ENCODE data around the gene HTRA3.

The HTRA3 gene

DNA sequence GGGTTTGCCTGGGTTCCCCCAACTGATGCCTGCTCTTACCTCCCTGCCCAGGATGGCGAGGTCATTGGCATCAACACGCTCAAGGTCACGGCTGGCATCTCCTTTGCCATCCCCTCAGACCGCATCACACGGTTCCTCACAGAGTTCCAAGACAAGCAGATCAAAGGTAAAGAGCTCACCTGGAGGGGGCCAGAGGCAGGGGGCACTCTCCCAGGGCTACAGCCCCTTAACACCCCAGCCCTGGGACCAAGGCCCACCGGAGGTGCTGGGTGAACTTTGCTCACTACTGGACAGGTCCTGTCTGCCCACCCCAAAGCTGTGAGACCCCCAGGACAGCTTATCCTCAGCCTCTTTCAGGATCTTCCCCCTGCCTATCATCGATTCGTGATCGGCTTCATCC is 24.5 kb downstream of the HTRA3 start:
- H3K9me3 ChIP-seq (ENCODE audit: insufficient read depth, low read length): no peaks in the 10 kb centered on the region
- no peak overlapping the region for H3K9ac ChIP-seq (ENCODE audit: insufficient read length, low read depth)
- no peak for TF ChIP-seq ZNF274 (IDR thresholded peaks at IDR 0.05; ENCODE audit: low read depth, low read length)
- TF ChIP-seq SUZ12 (IDR thresholded peaks at IDR 0.05; ENCODE audit: extremely low read depth, insufficient read depth, insufficient read length): no peak
- H3K4me3 ChIP-seq (ENCODE audit: insufficient read length, low read depth): no peak overlapping the region
- H3K27me3 ChIP-seq (ENCODE audit: insufficient read depth, insufficient read length): no peaks in the 10 kb centered on the region
- DNase-seq (ENCODE audit: low read depth, low spot score): no peak
- no peaks in the 10 kb centered on the region for H3K36me3 ChIP-seq (ENCODE audit: insufficient read depth, insufficient read length, low read length)
- no peaks in the 10 kb centered on the region for H3K4me1 ChIP-seq (ENCODE audit: insufficient read depth, insufficient read length)

- H3K9ac ChIP-seq (ENCODE audit: insufficient read length, low read depth): no peak overlapping the region
- DNase-seq (ENCODE audit: low read depth, low spot score): no peak
- no peaks in the 10 kb centered on the region for H3K36me3 ChIP-seq (ENCODE audit: insufficient read depth, insufficient read length, low read length)
- H3K27me3 ChIP-seq (ENCODE audit: insufficient read depth, insufficient read length): no peaks in the 10 kb centered on the region
- H3K9me3 ChIP-seq (ENCODE audit: insufficient read depth, low read length): no peaks in the 10 kb centered on the region
- no peak overlapping the region for H3K4me3 ChIP-seq (ENCODE audit: insufficient read length, low read depth)
- no peak for TF ChIP-seq ZNF274 (IDR thresholded peaks at IDR 0.05; ENCODE audit: low read depth, low read length)
- TF ChIP-seq SUZ12 (IDR thresholded peaks at IDR 0.05; ENCODE audit: extremely low read depth, insufficient read depth, insufficient read length): no peak
- TF ChIP-seq YY1 (IDR thresholded peaks at IDR 0.05; ENCODE audit: insufficient read depth, insufficient read length): no peak
- H3K4me1 ChIP-seq (ENCODE audit: insufficient read depth, insufficient read length): no peaks in the 10 kb centered on the region
Observed at GRCh38 chr4:8294775-8295174, 25.2 kb downstream of the HTRA3 start.

GRCh38 chr4:8295471-8295870 is 25.9 kb downstream of the HTRA3 start:
- no peaks in the 10 kb centered on the region for H3K9me3 ChIP-seq (ENCODE audit: insufficient read depth, low read length)
- no peaks in the 10 kb centered on the region for H3K27me3 ChIP-seq (ENCODE audit: insufficient read depth, insufficient read length)
- H3K9ac ChIP-seq (ENCODE audit: insufficient read length, low read depth): no peak overlapping the region
- no peak for DNase-seq (ENCODE audit: low read depth, low spot score)
- H3K4me1 ChIP-seq (ENCODE audit: insufficient read depth, insufficient read length): no peaks in the 10 kb centered on the region
- no peak for TF ChIP-seq YY1 (IDR thresholded peaks at IDR 0.05; ENCODE audit: insufficient read depth, insufficient read length)
- TF ChIP-seq SUZ12 (IDR thresholded peaks at IDR 0.05; ENCODE audit: extremely low read depth, insufficient read depth, insufficient read length): no peak
- no peak for TF ChIP-seq ZNF274 (IDR thresholded peaks at IDR 0.05; ENCODE audit: low read depth, low read length)
- H3K4me3 ChIP-seq (ENCODE audit: insufficient read length, low read depth): no peak overlapping the region
- no peaks in the 10 kb centered on the region for H3K36me3 ChIP-seq (ENCODE audit: insufficient read depth, insufficient read length, low read length)

- Histone ChIP-seq H3K9me3 (ENCODE audit: insufficient read depth, low read length) (no peaks in the 10 kb centered on the region), H3K27me3 (ENCODE audit: insufficient read depth, insufficient read length) (no peaks in the 10 kb centered on the region), H3K4me1 (ENCODE audit: insufficient read depth, insufficient read length) (no peaks in the 10 kb centered on the region), H3K9ac (ENCODE audit: insufficient read length, low read depth) (no peak overlapping the region), H3K4me3 (ENCODE audit: insufficient read length, low read depth) (no peak overlapping the region), H3K36me3 (ENCODE audit: insufficient read depth, insufficient read length, low read length) (no peaks in the 10 kb centered on the region)
- no peak for DNase-seq (ENCODE audit: low read depth, low spot score)
- TF ChIP-seq ZNF274 (IDR thresholded peaks at IDR 0.05; ENCODE audit: low read depth, low read length) (no peak), YY1 (IDR thresholded peaks at IDR 0.05; ENCODE audit: insufficient read depth, insufficient read length) (no peak)
Observed at GRCh38 chr4:8296491-8296890, 26.9 kb downstream of the HTRA3 start.

DNA sequence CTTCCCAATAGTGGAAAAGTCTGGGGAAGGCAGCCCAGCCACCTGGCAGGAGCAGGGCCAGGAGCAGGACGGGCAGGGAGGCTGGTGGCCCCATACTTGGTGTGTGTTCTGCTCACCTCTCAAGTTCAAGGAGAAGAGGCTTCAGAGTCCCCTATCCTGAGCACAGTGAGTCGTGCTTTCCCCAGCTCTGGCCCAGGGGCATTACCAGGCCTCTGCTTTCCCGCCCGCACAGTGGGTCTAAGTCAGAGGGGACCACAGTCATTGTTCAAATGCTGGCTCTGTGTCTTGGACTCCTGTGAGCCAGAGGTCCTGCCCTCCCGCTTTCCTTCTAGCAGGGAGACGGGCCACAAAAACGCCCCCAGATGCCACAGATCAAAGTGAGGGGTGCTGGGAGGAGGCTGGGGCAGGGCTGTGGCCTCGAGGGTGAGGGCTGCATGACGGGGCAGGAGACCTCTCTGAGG is 27.6 kb downstream of the HTRA3 start:
- Histone ChIP-seq H3K4me1 (ENCODE audit: insufficient read depth, insufficient read length) (no peaks in the 10 kb centered on the region), H3K4me3 (ENCODE audit: insufficient read length, low read depth) (no peak overlapping the region), H3K9me3 (ENCODE audit: insufficient read depth, low read length) (no peaks in the 10 kb centered on the region), H3K27me3 (ENCODE audit: insufficient read depth, insufficient read length) (no peaks in the 10 kb centered on the region), H3K36me3 (ENCODE audit: insufficient read depth, insufficient read length, low read length) (no peaks in the 10 kb centered on the region), H3K9ac (ENCODE audit: insufficient read length, low read depth) (no peak overlapping the region)
- TF ChIP-seq SUZ12 (IDR thresholded peaks at IDR 0.05; ENCODE audit: extremely low read depth, insufficient read depth, insufficient read length): no peak
- TF ChIP-seq ZNF274 (IDR thresholded peaks at IDR 0.05; ENCODE audit: low read depth, low read length): no peak
- TF ChIP-seq YY1 (IDR thresholded peaks at IDR 0.05; ENCODE audit: insufficient read depth, insufficient read length): no peak
- no peak for DNase-seq (ENCODE audit: low read depth, low spot score)

DNA sequence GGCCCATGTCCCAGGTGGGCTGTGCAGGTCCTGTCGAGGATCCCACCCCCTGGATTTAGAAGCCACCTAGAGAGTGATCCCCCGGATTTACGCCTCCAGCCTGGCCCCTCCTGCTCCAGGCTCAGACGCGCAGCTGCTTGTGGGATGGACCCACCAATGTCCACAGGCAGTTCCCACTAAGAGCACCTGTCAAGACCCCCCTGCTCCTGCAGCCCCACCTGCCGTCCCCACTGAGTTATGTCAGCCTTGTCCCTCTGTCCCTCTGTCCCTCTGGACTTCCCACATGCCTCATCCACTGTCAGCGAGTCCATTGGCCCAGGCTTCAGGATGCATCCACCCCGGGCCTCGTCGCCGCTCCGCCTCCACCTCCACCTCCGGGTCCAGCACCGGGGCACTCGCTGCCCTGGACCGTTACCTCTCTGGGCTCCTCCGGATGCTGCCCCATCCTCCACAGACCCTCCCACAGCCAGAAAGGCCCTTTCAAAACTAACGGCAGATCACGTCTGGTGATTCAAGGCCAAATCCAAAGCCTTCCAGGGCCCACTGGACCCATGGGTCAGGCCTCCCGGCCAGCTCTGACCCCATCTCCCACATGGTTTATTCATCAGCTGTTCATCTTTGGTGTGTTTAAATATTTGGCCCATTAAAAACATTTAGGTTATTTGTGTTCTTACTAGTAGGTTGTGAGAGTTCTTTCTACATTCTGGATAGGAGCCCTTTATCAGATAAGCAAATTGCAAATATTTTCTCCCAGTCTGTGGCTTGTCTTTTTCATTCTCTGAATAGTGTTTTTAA is 28.3 kb downstream of the HTRA3 start:
- Histone ChIP-seq H3K9ac (ENCODE audit: insufficient read length, low read depth) (no peak overlapping the region), H3K36me3 (ENCODE audit: insufficient read depth, insufficient read length, low read length) (no peaks in the 10 kb centered on the region), H3K4me3 (ENCODE audit: insufficient read length, low read depth) (no peak overlapping the region), H3K4me1 (ENCODE audit: insufficient read depth, insufficient read length) (no peaks in the 10 kb centered on the region), H3K27me3 (ENCODE audit: insufficient read depth, insufficient read length) (no peaks in the 10 kb centered on the region), H3K9me3 (ENCODE audit: insufficient read depth, low read length) (no peaks in the 10 kb centered on the region)
- TF ChIP-seq ZNF274 (IDR thresholded peaks at IDR 0.05; ENCODE audit: low read depth, low read length) (no peak), SUZ12 (IDR thresholded peaks at IDR 0.05; ENCODE audit: extremely low read depth, insufficient read depth, insufficient read length) (no peak), YY1 (IDR thresholded peaks at IDR 0.05; ENCODE audit: insufficient read depth, insufficient read length) (no peak)
- DNase-seq (ENCODE audit: low read depth, low spot score): no peak

- Histone ChIP-seq H3K9ac (ENCODE audit: insufficient read length, low read depth) (no peak overlapping the region), H3K9me3 (ENCODE audit: insufficient read depth, low read length) (no peaks in the 10 kb centered on the region), H3K36me3 (ENCODE audit: insufficient read depth, insufficient read length, low read length) (no peaks in the 10 kb centered on the region), H3K4me3 (ENCODE audit: insufficient read length, low read depth) (no peak overlapping the region), H3K4me1 (ENCODE audit: insufficient read depth, insufficient read length) (peaks cover under 1% of the 10 kb centered on the region), H3K27me3 (ENCODE audit: insufficient read depth, insufficient read length) (no peaks in the 10 kb centered on the region)
- TF ChIP-seq YY1 (IDR thresholded peaks at IDR 0.05; ENCODE audit: insufficient read depth, insufficient read length) (no peak), ZNF274 (IDR thresholded peaks at IDR 0.05; ENCODE audit: low read depth, low read length) (no peak), SUZ12 (IDR thresholded peaks at IDR 0.05; ENCODE audit: extremely low read depth, insufficient read depth, insufficient read length) (no peak)
- no peak for DNase-seq (ENCODE audit: low read depth, low spot score)
Observed at GRCh38 chr4:8300832-8301231, 31.3 kb downstream of the HTRA3 start.

Measured in NT2/D1 (cell line).